ENCODE data around the gene PRTG. TPM values are rescaled to one million over a fixed set of nuclear protein-coding genes. Genes with fewer than 3 reads are reported as not detected.

PRTG gene
- total RNA-seq, 4 donors from 2014 or later, result 4.1 to 37.2 (median 23.3) TPM

DNA sequence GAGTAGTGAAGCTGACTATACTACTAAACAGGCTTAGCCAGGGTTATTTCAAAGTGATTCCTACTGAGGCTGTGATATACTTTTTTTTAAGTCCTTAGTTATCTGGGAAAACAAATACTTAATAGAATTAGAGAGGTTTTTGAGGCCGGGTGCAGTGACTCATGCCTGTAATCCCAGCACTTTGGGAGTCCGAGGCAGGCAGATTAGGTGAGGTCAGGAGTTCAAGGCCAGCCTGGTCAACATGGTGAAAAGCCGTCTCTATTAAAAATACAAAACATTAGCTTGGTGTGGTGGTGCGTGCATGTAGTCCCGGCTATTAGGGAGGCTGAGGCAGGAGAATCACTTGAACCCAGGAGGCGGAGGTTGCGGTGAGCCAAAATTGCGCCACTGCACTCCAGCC is 34.2 kb downstream of the PRTG start:
- no peak for DNase-seq
- H3K9me3 ChIP-seq, result no peaks in the 10 kb centered on the region
- intact Hi-C loops (cut with DNase I; ENCODE audit: low total_unique reads), result no loop called here
- no peak overlapping the region for H3K4me3 ChIP-seq
- H3K27ac ChIP-seq, result no peak overlapping the region
- TF ChIP-seq, protein P1, sequence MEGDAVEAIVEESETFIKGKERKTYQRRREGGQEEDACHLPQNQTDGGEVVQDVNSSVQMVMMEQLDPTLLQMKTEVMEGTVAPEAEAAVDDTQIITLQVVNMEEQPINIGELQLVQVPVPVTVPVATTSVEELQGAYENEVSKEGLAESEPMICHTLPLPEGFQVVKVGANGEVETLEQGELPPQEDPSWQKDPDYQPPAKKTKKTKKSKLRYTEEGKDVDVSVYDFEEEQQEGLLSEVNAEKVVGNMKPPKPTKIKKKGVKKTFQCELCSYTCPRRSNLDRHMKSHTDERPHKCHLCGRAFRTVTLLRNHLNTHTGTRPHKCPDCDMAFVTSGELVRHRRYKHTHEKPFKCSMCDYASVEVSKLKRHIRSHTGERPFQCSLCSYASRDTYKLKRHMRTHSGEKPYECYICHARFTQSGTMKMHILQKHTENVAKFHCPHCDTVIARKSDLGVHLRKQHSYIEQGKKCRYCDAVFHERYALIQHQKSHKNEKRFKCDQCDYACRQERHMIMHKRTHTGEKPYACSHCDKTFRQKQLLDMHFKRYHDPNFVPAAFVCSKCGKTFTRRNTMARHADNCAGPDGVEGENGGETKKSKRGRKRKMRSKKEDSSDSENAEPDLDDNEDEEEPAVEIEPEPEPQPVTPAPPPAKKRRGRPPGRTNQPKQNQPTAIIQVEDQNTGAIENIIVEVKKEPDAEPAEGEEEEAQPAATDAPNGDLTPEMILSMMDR (IDR thresholded peaks at IDR 0.05), result no peak
- no peak for TF ChIP-seq POLR2A (IDR thresholded peaks at IDR 0.05)
- no peaks in the 10 kb centered on the region for H3K36me3 ChIP-seq
- no peaks in the 10 kb centered on the region for H3K27me3 ChIP-seq
- no peaks in the 10 kb centered on the region for H3K4me1 ChIP-seq

GRCh38 chr15:55707951-55708350 is 35.0 kb downstream of the PRTG start:
- Histone ChIP-seq H3K36me3 (no peaks in the 10 kb centered on the region), H3K9me3 (no peaks in the 10 kb centered on the region), H3K4me1 (no peaks in the 10 kb centered on the region), H3K4me3 (no peak overlapping the region), H3K27me3 (no peaks in the 10 kb centered on the region), H3K27ac (no peak overlapping the region)
- intact Hi-C loops (cut with DNase I; ENCODE audit: low total_unique reads), result no loop called here
- no peak for DNase-seq
- TF ChIP-seq, protein P1 (IDR thresholded peaks at IDR 0.05), result no peak
- no peak for TF ChIP-seq POLR2A (IDR thresholded peaks at IDR 0.05)

DNA sequence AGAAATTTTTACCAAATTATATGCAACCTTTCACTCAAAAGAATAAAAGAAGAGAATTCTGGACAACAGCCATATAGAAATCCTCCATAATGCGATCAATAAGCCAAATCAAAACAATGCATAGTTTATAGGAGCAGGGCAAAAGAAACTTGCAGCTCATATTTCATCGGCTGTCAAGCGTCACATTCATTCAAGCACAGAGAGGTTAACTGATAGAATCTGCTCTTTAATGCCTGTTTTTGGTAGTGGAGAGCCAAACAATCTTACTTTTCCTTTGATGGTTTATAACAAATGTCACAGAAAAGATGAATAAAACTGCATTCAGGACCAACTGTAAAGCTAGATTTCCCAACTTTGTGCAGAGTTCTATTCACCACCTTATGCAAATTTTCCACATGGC is 35.4 kb downstream of the PRTG start:
- Histone ChIP-seq H3K4me3 (no peak overlapping the region), H3K27me3 (no peaks in the 10 kb centered on the region), H3K9me3 (no peaks in the 10 kb centered on the region), H3K27ac (no peak overlapping the region), H3K4me1 (no peaks in the 10 kb centered on the region), H3K36me3 (no peaks in the 10 kb centered on the region)
- DNase-seq, result no peak
- TF ChIP-seq POLR2A (IDR thresholded peaks at IDR 0.05), result no peak
- TF ChIP-seq, protein P1 (IDR thresholded peaks at IDR 0.05), result no peak
- intact Hi-C loops (cut with DNase I; ENCODE audit: low total_unique reads), result no loop called here

DNA sequence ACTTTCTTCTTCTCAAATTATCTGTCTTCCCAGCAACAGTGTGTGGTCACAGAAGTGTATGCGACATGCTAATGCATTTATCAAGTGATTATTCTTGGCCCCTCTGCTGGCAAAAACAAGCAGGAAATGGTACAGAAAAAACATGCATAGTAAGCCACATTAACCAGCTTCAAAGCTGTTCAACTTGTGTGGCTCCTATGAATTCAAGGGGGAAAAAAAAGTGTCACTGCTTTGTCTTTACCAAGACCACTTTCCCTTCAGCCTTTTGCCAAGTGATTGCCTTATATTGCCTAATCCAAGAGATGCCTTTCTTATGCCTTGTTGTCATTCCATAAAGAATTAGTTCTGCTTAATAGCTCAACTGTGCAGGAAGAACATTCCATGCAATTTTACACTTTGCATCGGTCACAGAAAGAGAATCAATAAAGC is 39.1 kb downstream of the PRTG start:
- H3K27me3 ChIP-seq, result no peaks in the 10 kb centered on the region
- no peaks in the 10 kb centered on the region for H3K4me1 ChIP-seq
- H3K36me3 ChIP-seq, result no peaks in the 10 kb centered on the region
- intact Hi-C loops (cut with DNase I; ENCODE audit: low total_unique reads), result no loop called here
- no peak for DNase-seq
- TF ChIP-seq, protein P1 (IDR thresholded peaks at IDR 0.05), result no peak
- TF ChIP-seq POLR2A (IDR thresholded peaks at IDR 0.05), result no peak
- no peaks in the 10 kb centered on the region for H3K9me3 ChIP-seq
- H3K4me3 ChIP-seq, result no peak overlapping the region
- H3K27ac ChIP-seq, result no peak overlapping the region

- TF ChIP-seq, protein P1 (IDR thresholded peaks at IDR 0.05), result no peak
- no peak for TF ChIP-seq POLR2A (IDR thresholded peaks at IDR 0.05)
- Histone ChIP-seq H3K27me3 (no peaks in the 10 kb centered on the region), H3K36me3 (no peaks in the 10 kb centered on the region), H3K4me1 (no peaks in the 10 kb centered on the region), H3K9me3 (no peaks in the 10 kb centered on the region), H3K27ac (no peak overlapping the region), H3K4me3 (no peak overlapping the region)
- intact Hi-C loops (cut with DNase I; ENCODE audit: low total_unique reads), result no loop called here
- no peak for DNase-seq
Observed at GRCh38 chr15:55700876-55701275, 42.1 kb downstream of the PRTG start.

Measured in uterus (tissue), 4 donors.